Memory B cell (primary cell): Measurements from ENCODE around the gene ZNF789.

ENCODE experiments used
- ATAC-seq: fragments of 150-1000 bp; cut with Tn5 transposase; 2 replicates; pipeline ENCODE4 v1.10.0; 2021; ENCODE audit warnings: low read depth, mild to moderate bottlenecking, moderate library complexity
- DNase-seq, 2 donors: peaks; one replicate each; pipeline ENCODE4 v3.0.0; 2022; ENCODE audit warnings: low spot score in 2 of 2
- H3K27ac Mint-ChIP-seq: one replicate; pipeline ENCODE4 v1.8.0; 2022; ENCODE audit warnings: mild to moderate bottlenecking, moderate library complexity, mixed read lengths
- H3K27me3 Mint-ChIP-seq: one replicate; pipeline ENCODE4 v1.8.0; 2022; ENCODE audit warnings: mixed read lengths
- H3K36me3 Mint-ChIP-seq: one replicate; pipeline ENCODE4 v1.8.0; 2022; ENCODE audit warnings: mild to moderate bottlenecking, mixed read lengths
- H3K4me1 Mint-ChIP-seq: one replicate; pipeline ENCODE4 v1.8.0; 2022; ENCODE audit warnings: mixed read lengths
- H3K4me3 Mint-ChIP-seq: one replicate; pipeline ENCODE4 v1.8.0; 2022; ENCODE audit warnings: mild to moderate bottlenecking, moderate library complexity, mixed read lengths
- H3K9me3 Mint-ChIP-seq: one replicate; pipeline ENCODE4 v1.8.0; 2022; ENCODE audit warnings: mixed read lengths

ZNF789 gene

GRCh38 chr7:99504603-99505323 lies 32.1 kb downstream of the ZNF789 start, which contains the start of gene ZKSCAN5:
Gene ZKSCAN5 (plus strand): TSS chr7:99504662. CDS start chr7:99506045, 1,383 bp downstream.
- no peaks in the 10 kb centered on the region for H3K27me3 Mint-ChIP-seq
- no peaks in the 10 kb centered on the region for H3K9me3 Mint-ChIP-seq
- DNase-seq: peak; percentile 94 to 95
- H3K27ac Mint-ChIP-seq: peak within 1 kb of the TSS; percentile 85
- peak; percentile 81 for ATAC-seq
- H3K4me1 Mint-ChIP-seq: peaks cover 12% of the 10 kb centered on the region
- peaks cover 2% of the 10 kb centered on the region for H3K36me3 Mint-ChIP-seq
- H3K4me3 Mint-ChIP-seq: peak within 1 kb of the TSS; percentile 96

- peaks cover 12% of the 10 kb centered on the region for H3K4me1 Mint-ChIP-seq
Measured at GRCh38 chr7:99505324-99505662, 32.6 kb downstream of the ZNF789 start.

GRCh38 chr7:99514050-99514449 lies 41.4 kb downstream of the ZNF789 start:
- DNase-seq (no peak), ATAC-seq (no peak)
- no peaks in the 10 kb centered on the region for H3K9me3 Mint-ChIP-seq
- no peak overlapping the region for H3K27ac Mint-ChIP-seq
- peaks cover 8% of the 10 kb centered on the region for H3K4me1 Mint-ChIP-seq
- peaks cover 22% of the 10 kb centered on the region for H3K36me3 Mint-ChIP-seq
- no peaks in the 10 kb centered on the region for H3K27me3 Mint-ChIP-seq
- H3K4me3 Mint-ChIP-seq: no peak overlapping the region

More at GRCh38 chr7:99505324-99505662, 32.6 kb downstream of the ZNF789 start:
- Mint-ChIP-seq H3K27ac (peak overlapping the region; percentile 85), H3K4me3 (peak overlapping the region; percentile 96), H3K9me3 (no peaks in the 10 kb centered on the region), H3K36me3 (no peaks in the 10 kb centered on the region), H3K27me3 (no peaks in the 10 kb centered on the region)
- DNase-seq (no peak), ATAC-seq (no peak)

- DNase-seq: no peak
- no peaks in the 10 kb centered on the region for H3K27me3 Mint-ChIP-seq
- H3K9me3 Mint-ChIP-seq: no peaks in the 10 kb centered on the region
- no peak overlapping the region for H3K27ac Mint-ChIP-seq
- H3K36me3 Mint-ChIP-seq: peaks cover 25% of the 10 kb centered on the region
- H3K4me1 Mint-ChIP-seq: peaks cover 4% of the 10 kb centered on the region
- no peak overlapping the region for H3K4me3 Mint-ChIP-seq
- no peak for ATAC-seq
Measured at GRCh38 chr7:99521399-99521798, 48.7 kb downstream of the ZNF789 start.

- no peak overlapping the region for H3K4me3 Mint-ChIP-seq
- no peaks in the 10 kb centered on the region for H3K27me3 Mint-ChIP-seq
- H3K4me1 Mint-ChIP-seq: peaks cover 4% of the 10 kb centered on the region
- DNase-seq (no peak), ATAC-seq (no peak)
- H3K36me3 Mint-ChIP-seq: peaks cover 39% of the 10 kb centered on the region
- H3K27ac Mint-ChIP-seq: no peak overlapping the region
- H3K9me3 Mint-ChIP-seq: peaks cover 6% of the 10 kb centered on the region
Measured at GRCh38 chr7:99525713-99526440, 53.2 kb downstream of the ZNF789 start.

- ATAC-seq (no peak), DNase-seq (no peak)
- Mint-ChIP-seq H3K4me3 (no peak overlapping the region), H3K27me3 (no peaks in the 10 kb centered on the region), H3K9me3 (peaks cover 20% of the 10 kb centered on the region), H3K27ac (no peak overlapping the region), H3K4me1 (no peaks in the 10 kb centered on the region), H3K36me3 (peaks cover 43% of the 10 kb centered on the region)
Measured at GRCh38 chr7:99531354-99531765, 58.7 kb downstream of the ZNF789 start.

- ATAC-seq (no peak), DNase-seq (no peak)
- Mint-ChIP-seq H3K9me3 (peaks cover 17% of the 10 kb centered on the region), H3K4me3 (no peak overlapping the region), H3K27me3 (no peaks in the 10 kb centered on the region), H3K36me3 (peaks cover 23% of the 10 kb centered on the region), H3K27ac (no peak overlapping the region), H3K4me1 (no peaks in the 10 kb centered on the region)
Measured at GRCh38 chr7:99535667-99536066, 63.0 kb downstream of the ZNF789 start.
